Activated T-cell treated with anti-CD3 and anti-CD28 coated beads, Interleukin-2, amount 50 U/mL, for 48 hours (primary cell): ENCODE data around the gene SLC8A3.

Source experiments
- DNase-seq, 2 experiments: peaks; one replicate each; pipeline ENCODE4 v3.0.0-alpha.2; 2020

SLC8A3 gene

GRCh38 chr14:70064136-70064865 lies 124.5 kb downstream of the SLC8A3 start:
- no peak for DNase-seq

GRCh38 chr14:70061108-70061507 lies 127.6 kb downstream of the SLC8A3 start:
- no peak for DNase-seq

GRCh38 chr14:70059545-70059944 lies 129.2 kb downstream of the SLC8A3 start:
- DNase-seq: no peak

DNA sequence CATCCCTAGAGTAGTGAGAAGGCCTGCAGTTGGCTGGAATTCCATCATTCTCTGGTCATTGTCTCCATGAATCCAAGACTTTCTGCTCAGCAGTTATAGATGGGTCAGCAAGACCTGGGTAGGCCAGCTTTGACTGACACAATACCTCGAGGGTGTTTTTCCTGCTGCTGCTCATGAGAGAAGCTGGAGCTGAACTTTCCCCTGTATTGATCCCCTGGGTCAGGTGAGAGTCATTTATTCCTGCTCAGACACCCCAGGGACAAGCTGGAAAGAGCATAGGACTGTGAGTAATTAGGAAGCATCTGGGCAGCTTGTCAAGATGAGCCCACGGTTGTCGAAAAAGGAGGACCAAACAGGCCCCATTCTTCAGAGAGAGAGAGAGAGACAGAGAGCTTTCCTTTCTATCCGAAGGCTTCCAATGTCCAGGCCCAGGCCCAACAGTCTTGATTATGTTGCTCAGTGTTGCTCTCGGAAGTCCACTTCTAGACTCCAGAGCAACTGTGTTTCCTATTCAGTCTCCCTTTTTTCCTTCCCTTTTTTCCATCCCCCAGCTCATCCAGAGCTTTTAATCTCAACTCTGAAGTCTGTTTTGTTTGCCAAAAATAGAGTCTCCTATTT lies 131.1 kb downstream of the SLC8A3 start:
- DNase-seq: no peak

DNA sequence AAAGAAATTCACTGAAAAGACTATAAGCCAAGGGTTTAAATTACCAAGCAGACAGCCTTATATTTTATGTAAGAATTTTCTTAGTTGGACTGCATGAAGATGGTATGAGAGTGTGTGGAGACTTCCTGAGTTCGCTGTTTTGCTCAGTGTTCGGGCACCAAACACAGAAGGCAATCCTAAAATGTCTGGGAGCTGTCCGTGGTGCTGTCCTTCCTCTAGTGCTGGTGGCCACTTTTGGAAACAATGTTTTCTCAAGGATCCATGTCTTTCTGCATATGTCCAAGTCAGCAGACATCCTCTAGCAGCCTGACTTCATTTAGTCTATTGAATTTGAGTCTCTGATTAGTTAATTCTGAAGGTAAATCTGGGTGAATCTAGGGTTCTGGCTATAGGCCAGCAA lies 135.8 kb downstream of the SLC8A3 start:
- peak in 1 of 2 experiments; percentile 26 for DNase-seq

- DNase-seq: no peak
Measured at GRCh38 chr14:70050136-70050535, 138.6 kb downstream of the SLC8A3 start.

DNA sequence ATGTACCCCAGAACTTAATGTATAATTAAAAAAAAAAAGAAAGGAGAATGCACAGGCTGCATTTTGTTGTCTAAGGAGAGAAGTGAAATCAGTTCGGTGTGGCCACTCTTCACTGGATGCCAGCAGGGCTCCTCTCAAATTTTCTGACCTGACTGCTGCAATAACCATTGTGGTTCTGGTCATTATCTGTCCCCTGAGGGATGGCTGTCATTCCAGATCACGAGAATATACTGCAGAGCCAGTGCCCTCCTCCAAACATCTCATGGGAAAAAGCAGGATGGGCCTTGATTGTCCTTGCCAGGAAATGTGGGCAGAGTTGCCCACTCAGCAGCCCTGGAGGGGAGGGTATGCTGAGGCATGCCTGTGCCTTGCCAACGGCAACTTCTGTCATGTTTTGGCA lies 139.1 kb downstream of the SLC8A3 start:
- no peak for DNase-seq

GRCh38 chr14:70048313-70048654 lies 140.5 kb downstream of the SLC8A3 start:
- DNase-seq: no peak

- no peak for DNase-seq
Measured at GRCh38 chr14:70047598-70048312, 141.0 kb downstream of the SLC8A3 start.

GRCh38 chr14:70045844-70046535 lies 142.8 kb downstream of the SLC8A3 start:
- DNase-seq: peak in 1 of 2 experiments; percentile 38

- DNase-seq: no peak
Measured at GRCh38 chr14:70045310-70045709, 143.4 kb downstream of the SLC8A3 start.

DNA sequence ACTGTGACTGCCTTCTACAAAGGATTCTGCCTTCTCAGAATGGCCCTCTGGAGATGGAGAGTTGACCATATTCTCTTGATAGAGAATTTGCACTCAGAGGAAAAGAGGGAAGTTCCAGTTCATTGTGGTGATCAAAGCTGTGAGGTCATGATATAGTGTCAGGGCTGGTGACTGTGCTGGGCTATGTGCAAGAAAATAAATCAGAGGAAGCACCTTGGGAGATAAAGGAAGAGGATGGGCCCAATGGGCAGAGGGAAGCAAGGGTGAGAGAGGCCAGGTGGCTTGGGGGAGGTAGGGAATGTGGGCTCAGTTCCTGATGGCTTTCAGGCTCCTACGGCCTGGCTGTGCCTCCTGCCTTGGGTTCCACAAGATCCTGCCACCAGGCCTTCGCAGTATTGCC lies 145.8 kb downstream of the SLC8A3 start:
- DNase-seq: no peak

GRCh38 chr14:70036665-70037064 lies 152.1 kb downstream of the SLC8A3 start:
- DNase-seq: no peak

DNA sequence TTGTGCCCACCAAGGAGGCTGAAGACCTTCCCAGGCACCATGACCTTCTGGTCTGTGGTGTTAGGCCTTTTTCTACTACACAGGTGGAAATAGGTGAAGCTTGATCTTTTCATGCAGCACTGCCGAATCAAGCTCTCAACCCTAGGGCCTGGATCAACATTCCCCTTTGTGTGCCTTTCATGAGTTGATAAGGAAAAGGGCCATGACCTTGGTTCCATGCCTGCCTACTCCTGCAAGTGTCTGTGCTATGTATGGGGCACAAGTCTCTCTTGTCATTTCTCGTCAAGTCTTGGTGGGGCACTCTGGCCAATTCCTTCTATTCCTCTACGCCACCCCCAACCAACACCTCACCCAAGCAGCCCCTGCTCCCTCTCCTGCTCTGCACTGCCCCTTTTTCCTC lies 154.5 kb downstream of the SLC8A3 start:
- no peak for DNase-seq

DNA sequence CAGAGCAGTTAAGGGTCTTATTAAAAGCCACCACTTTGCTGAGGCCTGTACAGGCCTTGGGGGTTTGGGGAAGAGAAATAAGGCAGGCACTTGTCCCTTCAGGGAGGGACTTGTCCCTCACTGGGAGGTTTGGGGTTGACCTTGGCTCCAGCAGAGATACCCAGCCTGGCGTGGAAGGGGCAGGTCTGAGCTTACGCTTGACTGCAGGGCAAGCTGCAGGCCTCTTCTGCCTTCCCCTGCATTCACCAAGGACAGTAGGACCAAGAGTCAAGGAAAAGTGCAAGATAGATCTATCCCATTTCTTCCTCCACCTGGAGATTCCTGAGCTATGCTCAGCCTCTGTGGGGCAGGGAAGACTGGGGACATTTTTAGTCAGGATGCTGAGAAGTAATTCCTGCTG lies 155.2 kb downstream of the SLC8A3 start:
- DNase-seq: no peak

DNA sequence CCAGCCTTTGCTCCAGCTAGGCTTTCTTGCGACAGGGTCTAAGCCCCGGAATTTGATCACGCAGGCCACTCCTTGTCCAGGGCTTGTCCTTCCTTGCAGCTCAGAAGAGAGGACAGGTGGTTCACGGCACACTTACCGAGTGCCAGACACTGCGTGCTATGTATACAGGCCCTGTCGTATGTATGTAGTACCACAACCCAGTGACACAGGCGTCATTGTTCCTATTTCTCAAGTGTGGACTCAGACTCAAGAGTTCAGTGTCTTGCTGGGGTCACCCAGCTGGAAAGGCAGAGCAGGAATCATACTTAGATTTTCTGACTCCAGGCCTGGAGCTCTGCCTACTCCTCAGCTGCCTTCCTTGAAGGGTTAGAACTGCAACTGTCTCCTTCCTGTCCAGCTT lies 155.6 kb downstream of the SLC8A3 start:
- no peak for DNase-seq

GRCh38 chr14:70032447-70032846 lies 156.3 kb downstream of the SLC8A3 start:
- no peak for DNase-seq

DNA sequence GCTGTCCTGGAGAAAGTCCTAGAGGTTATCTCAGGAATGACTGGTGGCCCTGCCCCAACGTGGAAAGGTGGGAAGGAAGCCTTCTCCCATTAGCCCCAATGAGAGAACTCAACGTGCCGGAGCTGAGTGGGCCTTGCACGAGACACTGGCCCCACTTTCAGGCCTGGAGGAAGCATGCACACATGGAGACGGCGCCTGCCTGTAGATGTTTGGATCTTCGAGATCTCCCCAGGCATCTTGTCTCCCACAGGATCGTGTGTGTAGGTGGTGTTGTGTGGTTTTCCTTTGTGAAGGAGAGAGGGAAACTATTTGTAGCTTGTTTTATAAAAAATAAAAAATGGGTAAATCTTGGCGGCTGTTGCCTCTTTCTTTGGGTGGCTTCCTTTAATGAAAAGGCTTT lies 156.7 kb downstream of the SLC8A3 start:
- DNase-seq: no peak

- no peak for DNase-seq
Measured at GRCh38 chr14:70029296-70030132, 159.2 kb downstream of the SLC8A3 start.

DNA sequence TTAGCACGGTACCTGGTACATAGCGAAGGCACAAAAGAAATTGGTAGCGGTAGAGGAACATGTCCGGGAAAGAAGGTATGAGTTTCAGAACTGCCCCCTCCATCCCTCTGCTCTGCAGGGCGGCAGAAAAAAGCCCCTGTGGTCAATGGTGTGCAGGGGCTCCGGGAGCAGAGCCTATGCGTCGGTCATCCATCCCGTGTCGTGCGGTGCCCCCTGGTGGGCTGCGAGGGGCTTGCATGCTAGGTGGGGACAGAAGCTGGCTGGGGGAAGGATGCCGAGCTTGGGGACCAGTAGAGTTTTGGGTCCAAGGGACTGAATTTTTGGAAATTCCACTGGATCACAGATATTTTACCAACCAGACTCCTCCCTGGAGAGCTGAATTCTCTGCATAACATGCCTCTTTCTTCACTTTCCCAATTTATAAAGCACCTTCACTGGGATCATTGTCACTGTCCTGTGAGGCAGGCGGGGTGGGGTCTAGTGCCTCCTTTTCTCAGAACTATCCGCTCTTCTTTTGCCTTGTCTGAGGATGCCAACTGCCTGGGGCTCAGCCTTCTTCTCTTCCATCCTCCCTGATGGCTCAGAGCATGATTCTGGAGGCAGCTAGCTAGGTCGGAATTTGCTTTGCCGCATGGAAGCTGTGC lies 160.8 kb downstream of the SLC8A3 start:
- DNase-seq: peak; percentile 81 to 87

GRCh38 chr14:70023871-70024270 lies 164.9 kb downstream of the SLC8A3 start:
- no peak for DNase-seq

DNA sequence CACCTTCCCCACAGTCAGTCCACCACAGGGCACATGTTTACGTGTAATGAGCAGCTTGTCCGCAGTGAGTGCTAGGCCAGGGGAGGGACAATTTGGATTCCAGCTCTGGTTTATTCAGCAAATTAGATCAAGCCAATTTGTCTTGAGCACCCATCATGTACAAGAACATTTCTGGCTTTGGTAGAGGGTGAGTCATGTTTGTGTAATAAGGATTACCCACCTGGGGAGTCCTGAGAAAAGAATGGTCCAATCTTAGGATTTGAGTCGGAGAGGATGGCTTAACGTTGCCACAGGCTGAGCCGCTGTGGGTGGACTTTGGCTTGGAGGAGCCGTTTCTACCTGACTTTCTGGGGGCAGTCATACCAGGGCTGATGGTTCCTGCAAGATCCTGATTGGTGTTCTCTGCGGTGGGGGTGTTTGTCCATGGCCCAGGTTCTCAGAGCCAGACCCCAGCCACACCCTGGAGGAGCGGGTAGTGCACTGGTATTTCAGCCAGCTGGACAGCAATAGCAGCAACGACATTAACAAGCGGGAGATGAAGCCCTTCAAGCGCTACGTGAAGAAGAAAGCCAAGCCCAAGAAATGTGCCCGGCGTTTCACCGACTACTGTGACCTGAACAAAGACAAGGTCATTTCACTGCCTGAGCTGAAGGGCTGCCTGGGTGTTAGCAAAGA lies 165.8 kb downstream of the SLC8A3 start:
- no peak for DNase-seq
